Measurements from ENCODE around the gene SYNGR4. TPM values are rescaled to one million over a fixed set of nuclear protein-coding genes. Genes with fewer than 3 reads are reported as not detected.

SYNGR4 gene
- total RNA-seq, 1 experiment from 2014 or later = 0.49 TPM

DNA sequence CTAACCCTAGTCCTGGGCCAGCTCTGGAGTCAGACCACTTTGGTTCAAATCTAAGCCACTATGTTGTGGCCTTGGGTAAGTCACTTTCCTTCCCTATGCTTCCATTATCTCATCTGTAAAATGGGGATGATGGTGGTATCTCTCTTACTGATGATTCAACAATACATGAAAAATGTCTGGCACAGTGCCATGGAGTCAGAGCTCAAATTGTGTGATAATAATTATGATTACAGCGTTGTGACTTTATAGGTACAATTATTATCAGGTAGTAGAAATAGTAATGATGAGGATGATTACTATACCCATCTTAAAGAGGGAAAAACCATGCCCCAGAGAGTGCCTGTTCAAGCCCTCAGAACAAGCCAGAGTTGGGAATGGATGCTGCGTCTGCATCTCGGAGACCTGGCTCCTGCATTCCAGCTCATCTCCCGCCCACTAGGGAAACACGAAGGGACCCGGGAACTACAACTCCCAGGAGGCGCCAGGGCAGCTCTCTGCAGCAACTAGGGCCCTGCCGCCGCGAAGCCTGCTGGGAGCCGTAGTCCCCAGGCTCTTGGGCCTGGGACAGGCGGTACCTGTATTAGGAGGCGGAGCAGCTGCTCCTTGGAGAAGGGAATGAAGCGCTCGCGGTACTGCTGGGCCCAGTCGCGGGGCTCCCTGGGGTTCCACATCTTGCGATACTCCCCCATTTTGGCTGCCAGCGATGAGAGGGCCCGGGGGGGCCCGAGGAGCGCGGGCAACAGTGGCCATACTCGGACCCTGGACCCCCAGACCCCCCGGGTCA, 1.3 kb upstream of the SYNGR4 start:
- no peaks in the 10 kb centered on the region for H3K79me2 ChIP-seq (ENCODE audit: insufficient read depth, low read length)
- ATAC-seq = peak; percentile 87
- peaks cover 5 to 24% of the 10 kb centered on the region in 2 experiments for H3K4me1 ChIP-seq (ENCODE audit: control insufficient read depth in 1 of 2, insufficient read depth in 2 of 2, low read length in 2 of 2)
- H3K9ac ChIP-seq (ENCODE audit: low read length) = peak overlapping the region; percentile 83
- RAD21 ChIA-PET (ENCODE audit: low non-redundant PET in 1 of 2, low total read pairs in 2 of 2, uncharacterized antibody in 2 of 2, unreplicated experiment in 2 of 2) = interaction anchor here (0.5 to 1.1 kb wide), 4 partner anchors 29 to 130 kb away, joined by 3 to 8 read pairs (median 3); no protein-coding TSS in a partner anchor
- H4K20me1 ChIP-seq (ENCODE audit: insufficient read depth) = no peaks in the 10 kb centered on the region
- H2AFZ ChIP-seq (ENCODE audit: low read depth, low read length, poor library complexity, severe bottlenecking) = no peak overlapping the region
- H3K4me2 ChIP-seq (ENCODE audit: low read length) = peak overlapping the region; percentile 92
- H3K27ac ChIP-seq (ENCODE audit: low read depth, low read length) = peak overlapping the region; percentile 86
- no peaks in the 10 kb centered on the region for H3K9me3 ChIP-seq (ENCODE audit: control insufficient read depth in 1 of 2, insufficient read depth in 1 of 2, low read depth in 1 of 2, low read length in 2 of 2)
- H3K36me3 ChIP-seq (ENCODE audit: control insufficient read depth in 1 of 2, insufficient read depth in 2 of 2, low read length in 2 of 2) = no peaks in the 10 kb centered on the region
- no TSS peak for BruUV-seq (replicated peaks)
- DNase-seq (ENCODE audit: low read depth, low spot score) = peak; percentile 92
- POLR2A ChIA-PET = interaction anchor here (0.8 to 2.4 kb wide), 6 partner anchors 9 to 1090 kb away, joined by 3 to 30 read pairs (median 6); partner anchors contain the start of genes ALDH16A1, EMP3, RPL18 and SPHK2
- H3K4me3 ChIP-seq (replicated peaks in 1 of 2; ENCODE audit: low read depth in 1 of 2, low read length in 2 of 2) = peak overlapping the region; percentile 62 to 69
- CTCF ChIA-PET = interaction anchor here (0.8 to 2.5 kb wide), 8 partner anchors 9 to 226 kb away, joined by 3 to 24 read pairs (median 8); partner anchors contain the start of genes GRIN2D and KDELR1
- no peaks in the 10 kb centered on the region for H3K27me3 ChIP-seq (ENCODE audit: insufficient read depth, low read length)
- H3K9me2 ChIP-seq (ENCODE audit: insufficient read depth) = no peaks in the 10 kb centered on the region
- intact Hi-C loops (cut with micrococcal nuclease) = loop anchor here (5.0 kb wide), 1 partner anchor 34 kb away; no protein-coding TSS in a partner anchor
- TF ChIP-seq, protein P1, sequence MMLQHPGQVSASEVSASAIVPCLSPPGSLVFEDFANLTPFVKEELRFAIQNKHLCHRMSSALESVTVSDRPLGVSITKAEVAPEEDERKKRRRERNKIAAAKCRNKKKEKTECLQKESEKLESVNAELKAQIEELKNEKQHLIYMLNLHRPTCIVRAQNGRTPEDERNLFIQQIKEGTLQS (IDR thresholded peaks at IDR 0.05) = no peak
- TF ChIP-seq CTCF (IDR thresholded peaks at IDR 0.05 in 2 of 3, conservative IDR thresholded peaks at IDR 0.05 in 1 of 3; ENCODE audit: borderline replicate concordance in 1 of 3, insufficient read depth in 1 of 3, low read depth in 2 of 3, low read length in 2 of 3) (no peak), RAD21 (IDR thresholded peaks at IDR 0.05; ENCODE audit: low read depth) (no peak), POLR2AphosphoS5 (IDR thresholded peaks at IDR 0.05; ENCODE audit: low read depth, low read length) (peak; percentile 71), POLR2A (IDR thresholded peaks at IDR 0.05; ENCODE audit: borderline replicate concordance, extremely low read depth, insufficient read depth, insufficient read length) (no peak), MAX (IDR thresholded peaks at IDR 0.05) (no peak), ZFX (IDR thresholded peaks at IDR 0.05) (peak; percentile 73; the same call in 1 of the 2 replicates), SIN3A (IDR thresholded peaks at IDR 0.05; ENCODE audit: low read depth) (no peak), YY1 (IDR thresholded peaks at IDR 0.05; ENCODE audit: extremely low read depth, insufficient replicate concordance, low read depth, low read length) (peak; percentile 51), EGR1 (IDR thresholded peaks at IDR 0.05; ENCODE audit: low read depth) (no peak), FOSL1 (IDR thresholded peaks at IDR 0.05; ENCODE audit: low read depth) (no peak), TCF7L2 (IDR thresholded peaks at IDR 0.05; ENCODE audit: borderline replicate concordance, extremely low read depth, insufficient read depth, insufficient read length) (no peak), EZH2 (IDR thresholded peaks at IDR 0.05) (no peak), JUND (IDR thresholded peaks at IDR 0.05) (no peak), SRF (IDR thresholded peaks at IDR 0.05; ENCODE audit: low read depth) (no peak), ELF1 (IDR thresholded peaks at IDR 0.05; ENCODE audit: borderline replicate concordance, low read depth) (no peak)
- TF ChIP-seq, protein P2, sequence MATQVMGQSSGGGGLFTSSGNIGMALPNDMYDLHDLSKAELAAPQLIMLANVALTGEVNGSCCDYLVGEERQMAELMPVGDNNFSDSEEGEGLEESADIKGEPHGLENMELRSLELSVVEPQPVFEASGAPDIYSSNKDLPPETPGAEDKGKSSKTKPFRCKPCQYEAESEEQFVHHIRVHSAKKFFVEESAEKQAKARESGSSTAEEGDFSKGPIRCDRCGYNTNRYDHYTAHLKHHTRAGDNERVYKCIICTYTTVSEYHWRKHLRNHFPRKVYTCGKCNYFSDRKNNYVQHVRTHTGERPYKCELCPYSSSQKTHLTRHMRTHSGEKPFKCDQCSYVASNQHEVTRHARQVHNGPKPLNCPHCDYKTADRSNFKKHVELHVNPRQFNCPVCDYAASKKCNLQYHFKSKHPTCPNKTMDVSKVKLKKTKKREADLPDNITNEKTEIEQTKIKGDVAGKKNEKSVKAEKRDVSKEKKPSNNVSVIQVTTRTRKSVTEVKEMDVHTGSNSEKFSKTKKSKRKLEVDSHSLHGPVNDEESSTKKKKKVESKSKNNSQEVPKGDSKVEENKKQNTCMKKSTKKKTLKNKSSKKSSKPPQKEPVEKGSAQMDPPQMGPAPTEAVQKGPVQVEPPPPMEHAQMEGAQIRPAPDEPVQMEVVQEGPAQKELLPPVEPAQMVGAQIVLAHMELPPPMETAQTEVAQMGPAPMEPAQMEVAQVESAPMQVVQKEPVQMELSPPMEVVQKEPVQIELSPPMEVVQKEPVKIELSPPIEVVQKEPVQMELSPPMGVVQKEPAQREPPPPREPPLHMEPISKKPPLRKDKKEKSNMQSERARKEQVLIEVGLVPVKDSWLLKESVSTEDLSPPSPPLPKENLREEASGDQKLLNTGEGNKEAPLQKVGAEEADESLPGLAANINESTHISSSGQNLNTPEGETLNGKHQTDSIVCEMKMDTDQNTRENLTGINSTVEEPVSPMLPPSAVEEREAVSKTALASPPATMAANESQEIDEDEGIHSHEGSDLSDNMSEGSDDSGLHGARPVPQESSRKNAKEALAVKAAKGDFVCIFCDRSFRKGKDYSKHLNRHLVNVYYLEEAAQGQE (IDR thresholded peaks at IDR 0.05; ENCODE audit: low read depth) = no peak
- TF ChIP-seq, protein P3, sequence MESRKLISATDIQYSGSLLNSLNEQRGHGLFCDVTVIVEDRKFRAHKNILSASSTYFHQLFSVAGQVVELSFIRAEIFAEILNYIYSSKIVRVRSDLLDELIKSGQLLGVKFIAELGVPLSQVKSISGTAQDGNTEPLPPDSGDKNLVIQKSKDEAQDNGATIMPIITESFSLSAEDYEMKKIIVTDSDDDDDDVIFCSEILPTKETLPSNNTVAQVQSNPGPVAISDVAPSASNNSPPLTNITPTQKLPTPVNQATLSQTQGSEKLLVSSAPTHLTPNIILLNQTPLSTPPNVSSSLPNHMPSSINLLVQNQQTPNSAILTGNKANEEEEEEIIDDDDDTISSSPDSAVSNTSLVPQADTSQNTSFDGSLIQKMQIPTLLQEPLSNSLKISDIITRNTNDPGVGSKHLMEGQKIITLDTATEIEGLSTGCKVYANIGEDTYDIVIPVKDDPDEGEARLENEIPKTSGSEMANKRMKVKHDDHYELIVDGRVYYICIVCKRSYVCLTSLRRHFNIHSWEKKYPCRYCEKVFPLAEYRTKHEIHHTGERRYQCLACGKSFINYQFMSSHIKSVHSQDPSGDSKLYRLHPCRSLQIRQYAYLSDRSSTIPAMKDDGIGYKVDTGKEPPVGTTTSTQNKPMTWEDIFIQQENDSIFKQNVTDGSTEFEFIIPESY (IDR thresholded peaks at IDR 0.05; ENCODE audit: extremely low read depth, insufficient replicate concordance, low read length) = peak; percentile 34
